Measurements from ENCODE around the gene POLRMT.

DNA sequence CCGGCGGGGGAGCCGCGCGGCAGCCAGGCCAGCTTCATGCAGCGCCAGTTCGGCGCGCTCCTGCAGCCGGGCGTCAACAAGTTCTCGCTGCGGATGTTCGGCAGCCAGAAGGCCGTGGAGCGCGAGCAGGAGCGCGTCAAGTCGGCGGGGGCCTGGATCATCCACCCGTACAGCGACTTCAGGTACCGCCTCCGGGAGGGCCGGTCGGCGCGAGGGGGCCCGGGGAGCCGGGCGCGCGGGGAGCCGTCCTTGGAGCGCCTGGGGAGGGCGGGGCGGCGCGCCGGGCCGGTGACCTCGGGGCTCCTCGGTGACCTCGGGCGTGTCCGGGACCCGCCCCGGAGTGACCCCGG lies 43.0 kb downstream of the POLRMT start:
- TF ChIP-seq CTCF (IDR thresholded peaks at IDR 0.05) (no peak), ZFX (IDR thresholded peaks at IDR 0.05; ENCODE audit: borderline replicate concordance) (no peak)
